HUES48 (cell line): ENCODE results near the gene RASSF10.

ENCODE experiments used
- H3K27ac ChIP-seq: one replicate; pipeline ENCODE4 v1.7.0; 2013; ENCODE audit warnings: low read depth, low read length, inconsistent platforms
- H3K27me3 ChIP-seq: 2 replicates; pipeline ENCODE4 v1.6.1; 2013; ENCODE audit warnings: mild to moderate bottlenecking, low read length; ENCODE audit not compliant: control insufficient read depth, insufficient read depth
- H3K36me3 ChIP-seq: 2 replicates; pipeline ENCODE4 v1.6.1; 2013; ENCODE audit warnings: low read length; ENCODE audit not compliant: control insufficient read depth, insufficient read depth
- H3K4me1 ChIP-seq: 2 replicates; pipeline ENCODE4 v1.6.1; 2013; ENCODE audit warnings: mild to moderate bottlenecking, low read length; ENCODE audit not compliant: control insufficient read depth, insufficient read depth
- H3K4me3 ChIP-seq: 2 replicates; pipeline ENCODE4 v1.5.1; 2013; ENCODE audit warnings: mild to moderate bottlenecking, low read depth, low read length
- H3K9ac ChIP-seq: 2 replicates; pipeline ENCODE4 v1.6.1; 2013; ENCODE audit warnings: mild to moderate bottlenecking, low read depth, low read length, moderate library complexity
- H3K9me3 ChIP-seq: 2 replicates; pipeline ENCODE4 v1.6.1; 2013; ENCODE audit warnings: low read length; ENCODE audit not compliant: control insufficient read depth, insufficient read depth

Gene RASSF10

DNA sequence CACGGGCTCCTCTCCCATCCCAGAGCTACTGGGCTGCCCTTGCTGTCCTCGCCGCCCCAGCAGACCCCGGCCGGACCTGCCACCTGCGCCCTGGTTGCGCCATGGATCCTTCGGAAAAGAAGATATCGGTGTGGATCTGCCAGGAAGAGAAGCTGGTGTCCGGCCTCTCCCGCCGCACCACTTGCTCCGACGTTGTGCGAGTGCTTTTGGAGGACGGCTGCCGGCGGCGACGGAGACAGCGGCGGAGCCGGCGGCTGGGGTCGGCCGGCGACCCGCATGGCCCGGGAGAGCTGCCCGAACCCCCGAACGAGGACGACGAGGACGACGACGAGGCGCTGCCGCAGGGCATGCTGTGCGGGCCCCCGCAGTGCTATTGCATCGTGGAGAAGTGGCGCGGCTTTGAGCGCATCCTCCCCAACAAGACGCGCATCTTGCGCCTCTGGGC is 382 bp downstream of the RASSF10 start:
- H3K4me1 ChIP-seq = peaks cover 31% of the 10 kb centered on the region

DNA sequence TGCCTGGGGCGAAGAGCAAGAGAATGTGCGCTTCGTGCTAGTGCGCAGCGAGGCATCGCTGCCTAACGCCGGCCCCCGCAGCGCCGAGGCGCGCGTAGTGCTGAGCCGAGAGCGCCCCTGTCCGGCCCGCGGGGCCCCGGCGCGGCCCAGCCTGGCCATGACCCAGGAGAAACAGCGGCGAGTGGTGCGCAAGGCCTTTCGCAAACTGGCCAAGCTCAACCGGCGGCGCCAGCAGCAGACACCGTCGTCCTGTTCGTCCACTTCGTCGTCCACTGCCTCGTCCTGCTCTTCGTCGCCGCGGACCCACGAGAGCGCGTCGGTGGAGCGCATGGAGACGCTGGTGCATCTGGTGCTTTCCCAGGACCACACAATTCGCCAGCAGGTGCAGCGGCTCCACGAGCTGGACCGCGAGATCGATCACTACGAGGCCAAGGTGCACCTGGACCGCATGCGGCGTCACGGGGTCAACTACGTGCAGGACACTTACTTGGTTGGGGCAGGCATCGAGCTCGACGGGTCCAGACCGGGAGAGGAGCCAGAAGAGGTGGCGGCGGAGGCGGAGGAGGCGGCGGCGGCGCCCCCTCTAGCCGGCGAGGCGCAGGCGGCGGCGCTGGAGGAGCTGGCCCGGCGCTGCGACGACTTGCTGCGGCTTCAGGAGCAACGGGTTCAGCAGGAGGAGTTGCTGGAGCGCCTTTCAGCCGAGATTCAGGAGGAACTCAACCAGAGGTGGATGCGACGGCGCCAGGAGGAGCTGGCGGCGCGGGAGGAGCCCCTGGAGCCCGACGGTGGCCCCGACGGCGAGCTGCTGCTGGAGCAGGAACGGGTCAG is 1.0 kb downstream of the RASSF10 start:
- H3K9ac ChIP-seq = no peak overlapping the region
- peak overlapping the region; percentile 71 for H3K4me3 ChIP-seq
- H3K27ac ChIP-seq = no peak overlapping the region
- H3K27me3 ChIP-seq = peaks cover 72% of the 10 kb centered on the region
- no peaks in the 10 kb centered on the region for H3K9me3 ChIP-seq
- H3K4me1 ChIP-seq = peaks cover 31% of the 10 kb centered on the region
- no peaks in the 10 kb centered on the region for H3K36me3 ChIP-seq

More for the DNA sequence above, 382 bp downstream of the RASSF10 start:
- Histone ChIP-seq H3K9ac (no peak overlapping the region), H3K27me3 (peaks cover 72% of the 10 kb centered on the region), H3K36me3 (no peaks in the 10 kb centered on the region), H3K27ac (no peak overlapping the region), H3K9me3 (no peaks in the 10 kb centered on the region), H3K4me3 (peak overlapping the region; percentile 71)

DNA sequence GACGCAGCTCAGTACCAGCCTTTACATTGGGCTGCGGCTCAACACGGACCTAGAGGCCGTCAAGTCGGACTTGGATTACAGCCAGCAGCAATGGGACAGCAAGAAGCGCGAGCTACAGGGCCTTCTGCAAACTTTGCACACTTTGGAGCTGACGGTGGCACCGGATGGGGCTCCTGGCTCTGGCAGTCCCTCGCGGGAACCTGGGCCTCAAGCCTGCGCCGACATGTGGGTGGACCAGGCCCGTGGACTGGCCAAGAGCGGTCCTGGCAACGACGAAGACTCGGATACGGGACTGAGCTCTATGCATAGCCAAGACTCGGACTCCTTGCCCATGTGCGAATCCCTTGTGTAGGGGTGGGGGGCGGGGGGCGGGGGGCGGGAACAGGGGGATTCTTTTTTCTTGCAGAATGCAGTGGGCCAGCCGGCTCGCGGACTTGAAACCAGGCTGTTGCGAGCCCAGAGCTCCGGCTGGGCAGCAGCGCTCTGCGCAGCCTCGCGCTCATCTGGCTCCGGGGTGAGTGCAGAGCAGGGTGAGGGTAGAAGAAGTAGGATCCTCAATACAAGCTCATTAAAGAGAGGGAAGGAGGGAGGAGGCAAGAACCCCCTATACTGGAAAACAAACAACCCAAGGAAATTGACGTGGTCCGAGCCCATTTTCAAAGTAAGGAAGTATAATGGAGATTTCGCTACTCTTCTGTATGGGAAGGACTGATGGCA is 1.8 kb downstream of the RASSF10 start:
- Histone ChIP-seq H3K27ac (no peak overlapping the region), H3K36me3 (no peaks in the 10 kb centered on the region), H3K27me3 (peaks cover 72% of the 10 kb centered on the region), H3K4me1 (peaks cover 31% of the 10 kb centered on the region), H3K9me3 (no peaks in the 10 kb centered on the region), H3K4me3 (peak overlapping the region; percentile 71), H3K9ac (no peak overlapping the region)

DNA sequence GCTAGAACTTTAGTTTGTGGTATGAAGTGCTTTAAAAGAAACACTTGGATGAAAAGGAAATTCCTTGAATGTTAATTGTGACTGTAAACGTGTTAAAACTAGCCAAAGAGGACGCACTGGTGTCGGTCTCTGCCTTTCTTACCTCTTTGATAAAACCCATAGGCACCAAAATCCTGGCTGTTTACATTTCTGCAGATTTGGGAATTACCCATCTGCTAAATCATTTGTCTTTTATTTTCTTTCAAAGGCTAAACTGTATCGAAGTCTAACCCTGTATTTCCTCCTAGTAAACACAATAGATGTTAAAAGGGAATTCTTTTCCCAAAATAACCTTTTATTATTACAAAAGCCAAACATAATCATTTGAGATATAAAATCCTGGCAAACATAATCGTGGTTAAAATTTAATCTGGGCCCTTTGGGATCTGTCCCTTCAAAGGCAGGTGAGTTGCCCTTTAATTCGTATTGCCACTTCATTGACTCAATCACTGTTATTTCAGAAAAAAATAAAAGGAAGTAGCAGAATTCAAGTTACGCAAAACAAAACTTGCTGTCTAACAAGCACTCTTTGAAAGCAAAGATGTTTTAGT is 2.4 kb downstream of the RASSF10 start:
- Histone ChIP-seq H3K36me3 (no peaks in the 10 kb centered on the region), H3K4me1 (peaks cover 31% of the 10 kb centered on the region), H3K4me3 (peak overlapping the region; percentile 55), H3K9ac (no peak overlapping the region), H3K27ac (no peak overlapping the region), H3K9me3 (no peaks in the 10 kb centered on the region), H3K27me3 (peaks cover 66% of the 10 kb centered on the region)

DNA sequence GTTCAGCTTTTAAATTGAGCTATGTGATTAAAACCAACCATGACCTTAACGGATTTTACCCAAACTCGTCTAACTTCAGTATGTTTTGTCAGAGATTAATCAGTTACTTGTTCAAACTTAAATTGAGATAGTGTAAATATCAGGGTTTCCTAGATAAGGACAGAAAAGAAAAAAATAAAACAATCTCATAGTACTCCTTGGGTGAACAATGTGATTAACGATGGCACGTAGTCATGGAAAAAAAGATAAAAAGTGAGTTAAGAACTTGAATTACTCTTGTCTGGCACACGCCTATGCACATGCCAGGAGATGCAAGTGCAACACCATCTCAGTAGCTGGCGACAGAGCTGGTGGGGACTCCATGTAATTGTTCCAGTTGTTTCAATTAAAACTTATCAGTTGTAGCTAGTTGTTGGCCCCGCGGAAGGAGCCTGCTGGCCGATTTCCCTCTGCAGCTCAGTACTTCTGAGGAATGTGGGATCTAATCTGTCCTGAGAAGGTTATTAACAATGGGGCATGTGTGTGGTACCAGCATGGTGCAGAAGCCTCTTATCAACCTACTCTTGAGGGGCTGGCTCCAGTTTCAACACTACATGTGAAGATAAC is 3.0 kb downstream of the RASSF10 start:
- peaks cover 60% of the 10 kb centered on the region for H3K27me3 ChIP-seq
- no peaks in the 10 kb centered on the region for H3K9me3 ChIP-seq
- H3K27ac ChIP-seq = no peak overlapping the region
- H3K36me3 ChIP-seq = no peaks in the 10 kb centered on the region
- no peak overlapping the region; the same call in 1 of the 2 replicates for H3K4me3 ChIP-seq
- peaks cover 31% of the 10 kb centered on the region for H3K4me1 ChIP-seq
- H3K9ac ChIP-seq = no peak overlapping the region

DNA sequence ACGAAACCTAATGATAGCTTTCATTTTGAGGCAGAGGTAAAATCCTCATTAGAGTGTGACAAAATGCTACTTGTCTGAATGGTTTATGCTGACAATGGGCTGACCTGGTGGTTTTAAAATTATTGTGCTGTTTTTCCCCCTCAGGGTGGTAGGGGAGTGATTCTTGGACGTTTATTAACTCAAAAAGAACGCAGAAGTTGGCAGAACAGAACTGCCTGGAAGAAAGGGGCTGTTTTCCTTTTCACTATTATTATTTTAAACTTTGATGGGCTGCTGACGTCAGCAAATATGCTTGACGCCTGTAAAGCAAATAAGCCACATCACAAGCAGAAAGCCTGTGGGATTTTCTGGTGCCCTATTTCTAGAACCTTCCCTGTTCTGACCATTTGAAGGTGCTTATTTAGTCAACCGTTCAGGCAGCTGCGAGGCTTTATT is 4.0 kb downstream of the RASSF10 start:
- Histone ChIP-seq H3K4me1 (peaks cover 25% of the 10 kb centered on the region), H3K36me3 (no peaks in the 10 kb centered on the region), H3K27ac (peak overlapping the region; percentile 21), H3K9me3 (no peaks in the 10 kb centered on the region), H3K4me3 (no peak overlapping the region), H3K27me3 (peaks cover 51% of the 10 kb centered on the region), H3K9ac (no peak overlapping the region)

DNA sequence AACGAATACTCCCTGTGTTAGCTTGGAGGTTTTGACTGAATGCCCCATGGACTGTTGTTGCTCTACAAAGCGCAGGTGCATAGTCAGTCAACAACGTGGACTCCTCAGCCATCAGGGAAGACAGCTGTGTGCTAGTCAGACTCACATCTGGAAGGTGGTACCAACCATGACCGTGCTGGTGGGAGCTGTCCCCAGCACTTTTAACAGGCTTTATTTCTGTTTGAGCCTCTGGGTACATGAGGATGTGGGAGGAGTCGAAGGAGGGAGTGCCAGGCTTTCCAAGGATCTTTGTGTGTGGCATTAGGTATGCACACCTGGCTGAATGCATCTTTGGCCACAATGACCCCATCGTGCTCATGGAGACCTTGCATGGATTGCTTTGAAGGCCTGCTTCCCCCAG is 6.6 kb downstream of the RASSF10 start:
- peaks cover 30% of the 10 kb centered on the region for H3K27me3 ChIP-seq
- H3K9me3 ChIP-seq = no peaks in the 10 kb centered on the region
- H3K4me3 ChIP-seq = no peak overlapping the region
- no peak overlapping the region for H3K9ac ChIP-seq
- H3K36me3 ChIP-seq = no peaks in the 10 kb centered on the region
- H3K4me1 ChIP-seq = peaks cover 21% of the 10 kb centered on the region
- no peak overlapping the region for H3K27ac ChIP-seq

DNA sequence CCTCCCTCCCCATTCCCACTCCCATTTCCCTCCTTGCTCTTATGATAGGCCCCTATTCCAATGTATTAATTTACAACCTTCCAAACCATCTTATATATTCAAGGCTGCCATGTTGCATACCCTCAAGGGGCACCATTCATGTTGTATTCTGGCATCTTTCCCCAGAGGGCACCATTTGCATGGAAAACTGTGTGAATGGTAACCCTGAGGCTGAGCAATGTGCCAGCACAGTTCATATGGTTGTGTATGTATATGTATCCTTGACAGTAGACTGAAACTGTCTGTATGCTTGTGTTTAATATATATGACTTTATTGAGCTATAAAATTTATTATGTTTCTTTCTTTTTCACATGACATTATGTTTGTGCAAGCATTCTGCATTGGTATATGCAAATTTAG is 7.3 kb downstream of the RASSF10 start:
- no peak overlapping the region for H3K4me3 ChIP-seq
- no peaks in the 10 kb centered on the region for H3K36me3 ChIP-seq
- H3K27ac ChIP-seq = no peak overlapping the region
- no peaks in the 10 kb centered on the region for H3K9me3 ChIP-seq
- H3K4me1 ChIP-seq = peaks cover 18% of the 10 kb centered on the region
- H3K9ac ChIP-seq = no peak overlapping the region
- peaks cover 24% of the 10 kb centered on the region for H3K27me3 ChIP-seq

DNA sequence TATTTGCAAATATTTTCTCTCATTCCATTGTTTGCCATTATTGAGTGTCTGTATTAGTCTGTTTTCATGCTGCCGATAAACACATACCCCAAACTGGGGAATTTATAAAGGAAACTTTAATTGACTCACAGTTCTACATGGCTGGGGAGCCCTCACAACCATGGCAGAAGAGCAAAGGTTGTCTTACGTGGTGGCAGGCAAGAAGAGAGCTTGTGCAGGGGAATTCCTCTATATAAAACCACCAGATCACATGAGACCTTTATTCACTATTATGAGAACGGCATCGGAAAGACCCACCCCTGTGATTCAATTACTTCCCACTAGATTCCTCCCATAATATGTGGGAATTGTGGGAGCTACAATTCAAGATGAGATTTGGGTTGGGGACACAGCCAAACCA is 10.2 kb downstream of the RASSF10 start:
- Histone ChIP-seq H3K9me3 (no peaks in the 10 kb centered on the region), H3K27ac (no peak overlapping the region), H3K4me1 (no peaks in the 10 kb centered on the region), H3K9ac (no peak overlapping the region), H3K4me3 (no peak overlapping the region), H3K36me3 (no peaks in the 10 kb centered on the region), H3K27me3 (no peaks in the 10 kb centered on the region)

DNA sequence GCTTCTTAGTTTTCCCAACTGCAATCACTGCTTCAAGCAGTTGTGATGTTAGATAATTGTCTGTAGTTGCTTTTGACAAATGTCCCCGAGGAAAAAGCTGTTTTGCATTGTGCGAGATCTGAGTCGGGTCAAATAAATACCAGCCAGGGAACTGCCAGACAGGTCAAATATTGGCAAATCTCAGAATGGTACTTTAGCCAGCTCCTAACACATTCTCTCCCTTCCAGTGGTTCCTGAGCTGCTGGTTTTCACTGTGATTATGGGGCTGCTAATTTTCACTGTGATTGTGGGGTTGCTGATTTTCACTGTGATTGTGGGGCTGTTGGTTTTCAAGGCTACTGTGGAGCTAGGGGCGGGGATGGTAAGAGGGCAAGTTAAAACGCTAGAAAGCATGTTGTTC is 14.3 kb downstream of the RASSF10 start:
- Histone ChIP-seq H3K27me3 (no peaks in the 10 kb centered on the region), H3K4me1 (no peaks in the 10 kb centered on the region), H3K4me3 (no peak overlapping the region), H3K36me3 (no peaks in the 10 kb centered on the region), H3K9me3 (no peaks in the 10 kb centered on the region), H3K9ac (no peak overlapping the region), H3K27ac (no peak overlapping the region)
